ENCODE measurements around the gene SLBP.

Gene SLBP

GRCh38 chr4:1670279-1670678 lies 41.8 kb downstream of the SLBP start:
- DNase-seq, result no peak

DNA sequence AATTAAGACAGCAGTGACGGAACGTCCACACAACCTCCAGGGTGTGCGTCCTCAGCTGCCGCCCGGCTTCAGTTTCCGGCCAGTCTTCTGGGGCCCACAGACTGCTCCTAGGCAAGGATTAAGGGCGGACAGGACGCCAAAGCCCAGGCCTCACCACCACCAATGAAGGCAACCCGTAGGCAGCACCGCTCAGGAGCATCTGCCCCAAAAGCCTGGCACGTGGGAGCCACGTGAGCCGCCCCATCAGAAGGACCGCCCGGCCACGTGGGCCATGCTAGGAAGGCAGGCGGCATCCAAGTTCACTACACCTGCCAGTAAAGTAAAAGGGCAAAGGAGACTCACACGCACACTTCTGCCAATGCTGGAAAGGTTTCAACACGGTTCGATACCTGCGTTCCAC lies 42.3 kb downstream of the SLBP start:
- no peak for DNase-seq

DNA sequence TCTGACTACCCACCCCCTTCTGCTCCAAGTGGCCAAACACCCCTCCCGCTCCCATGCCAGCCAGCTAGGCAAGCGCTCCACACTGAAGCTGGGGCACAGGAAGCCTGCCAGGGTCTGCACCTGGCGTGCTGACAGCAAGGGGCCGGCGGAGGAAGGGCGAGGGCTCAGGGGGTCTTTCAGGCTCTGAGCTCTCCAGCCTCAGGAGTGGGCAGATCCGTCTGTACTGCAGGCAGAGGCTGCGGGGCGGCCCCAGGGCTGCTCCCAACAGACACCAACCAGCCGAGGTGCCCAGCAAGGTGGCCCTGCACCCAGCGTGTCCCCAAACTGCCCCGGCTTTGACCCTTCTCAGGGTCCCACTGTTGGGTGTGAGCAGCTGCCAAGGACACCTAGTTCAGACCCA lies 42.8 kb downstream of the SLBP start:
- no peak for DNase-seq

- DNase-seq, result no peak
Measured at GRCh38 chr4:1668488-1668840, 43.7 kb downstream of the SLBP start.

DNA sequence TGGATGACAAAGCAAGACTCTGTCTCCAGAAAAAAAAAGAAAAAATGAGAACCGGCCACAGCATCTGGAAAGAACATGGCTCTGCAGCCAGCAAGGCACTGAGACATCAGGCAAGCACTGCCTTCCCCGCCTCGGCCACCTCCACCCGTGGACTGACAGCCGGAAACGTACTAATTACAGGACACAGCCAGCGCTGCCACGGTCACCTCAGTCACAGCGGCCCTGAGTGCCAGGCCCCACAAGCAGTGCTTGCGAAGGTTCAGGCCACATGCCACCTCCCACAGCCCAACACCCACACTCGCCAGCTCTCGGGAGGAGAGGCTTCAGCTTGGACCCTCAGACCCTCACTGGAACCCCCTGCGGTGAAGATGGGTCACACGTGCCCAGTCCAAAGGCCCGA lies 44.8 kb downstream of the SLBP start:
- no peak for DNase-seq

- no peak for DNase-seq
Measured at GRCh38 chr4:1666391-1666790, 45.7 kb downstream of the SLBP start.

GRCh38 chr4:1664141-1664540 lies 48.0 kb downstream of the SLBP start:
- no peak for DNase-seq

- DNase-seq, result no peak
Measured at GRCh38 chr4:1663549-1663948, 48.6 kb downstream of the SLBP start.

- no peak for DNase-seq
Measured at GRCh38 chr4:1661695-1662094, 50.4 kb downstream of the SLBP start.

DNA sequence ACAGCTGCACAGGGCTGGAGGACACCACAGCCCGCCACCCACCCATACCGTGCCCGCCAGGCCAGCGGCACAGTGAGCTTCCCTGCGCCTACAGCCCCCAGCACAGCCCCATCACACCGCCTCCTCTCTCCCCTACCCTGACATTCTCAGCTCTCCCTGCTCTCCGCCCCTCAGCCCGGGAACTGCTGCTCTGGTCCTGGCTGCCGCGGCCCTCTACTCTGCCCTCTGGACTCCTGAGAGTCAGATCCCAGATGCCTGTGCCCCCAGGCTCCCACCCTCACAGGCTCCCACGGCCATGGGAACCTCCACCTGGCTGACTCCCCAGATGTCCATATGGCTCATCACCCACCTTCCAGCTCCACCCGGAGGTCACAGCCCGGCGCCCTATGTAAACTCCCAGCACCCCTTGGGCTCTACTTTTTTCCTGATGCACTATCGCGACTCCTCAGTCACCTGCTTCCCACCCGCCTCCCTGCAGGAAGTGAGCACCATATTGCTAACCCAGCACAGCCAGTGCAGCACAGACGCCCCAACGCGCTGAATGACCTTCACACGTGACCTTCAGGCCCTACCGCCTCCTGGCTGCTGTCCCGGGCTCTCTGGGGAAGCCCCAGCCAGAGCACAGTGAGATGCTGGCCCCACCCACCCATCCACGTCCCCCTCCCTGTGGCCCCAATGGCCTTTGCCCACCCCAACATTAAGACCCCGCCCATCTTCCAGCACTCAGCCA lies 51.0 kb downstream of the SLBP start:
- DNase-seq, result no peak

DNA sequence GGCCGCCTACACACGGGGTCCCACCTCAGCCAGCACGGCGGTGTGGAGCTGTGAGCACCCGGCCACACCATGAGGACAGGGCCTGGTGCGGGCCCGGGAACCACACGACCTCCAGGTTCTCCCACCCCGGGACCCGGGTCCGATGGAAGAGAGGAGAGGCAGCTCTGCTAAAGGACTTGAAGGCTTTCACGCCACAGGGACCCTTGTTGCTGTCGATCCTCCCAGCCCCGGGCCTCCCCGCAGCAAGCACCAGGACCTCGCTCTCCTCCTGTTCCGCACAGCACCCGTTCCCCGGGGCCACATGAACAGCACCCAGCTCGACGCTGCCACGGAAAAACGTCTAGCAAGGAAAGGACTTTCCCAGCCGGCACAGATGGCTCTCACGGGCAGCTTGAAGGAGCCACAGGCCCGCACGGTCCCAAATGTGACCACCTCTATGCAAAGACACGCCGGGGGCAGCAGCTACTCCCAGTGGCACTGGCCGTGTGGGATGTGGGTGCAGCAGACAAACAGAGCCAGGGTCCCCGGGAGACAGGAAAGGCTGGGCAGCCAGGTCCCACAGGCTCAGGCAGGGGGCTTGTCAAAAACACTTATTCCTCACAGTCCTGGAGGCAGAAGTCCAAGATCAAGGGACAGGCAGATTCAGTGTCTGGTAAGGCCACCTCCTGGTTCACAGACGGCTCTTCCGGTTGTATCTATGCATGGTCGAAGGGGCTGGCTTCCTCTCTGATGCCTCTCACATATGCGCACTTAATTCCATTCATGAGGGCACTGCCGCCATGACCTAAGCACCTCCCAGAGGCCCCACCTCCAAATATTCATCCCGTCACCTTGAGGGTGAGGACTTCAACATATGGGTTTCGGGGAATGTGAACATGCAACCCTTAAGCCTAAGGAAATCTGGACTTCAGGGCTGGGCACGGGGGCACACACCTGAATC lies 52.7 kb downstream of the SLBP start:
- DNase-seq, result no peak

DNA sequence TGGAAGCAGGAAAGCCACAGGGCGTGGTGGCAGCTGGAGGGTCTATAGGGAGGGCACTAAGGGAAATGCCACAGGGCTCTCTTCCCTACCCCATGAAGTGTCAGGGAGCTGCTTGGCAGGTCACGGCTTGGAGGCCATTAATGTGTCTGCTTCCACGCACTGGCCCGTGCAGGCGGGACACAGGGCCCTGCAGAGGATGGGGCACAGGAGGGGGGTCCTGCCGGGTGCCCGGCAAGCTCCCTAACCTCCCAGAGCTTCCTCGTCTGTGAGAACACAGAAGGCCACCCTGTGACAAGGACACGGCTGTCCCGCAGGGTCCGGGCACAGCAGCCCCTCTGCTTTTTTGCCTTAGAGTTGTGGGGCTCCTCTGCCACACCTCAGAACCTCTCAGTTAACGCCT lies 53.5 kb downstream of the SLBP start:
- DNase-seq, result no peak

DNA sequence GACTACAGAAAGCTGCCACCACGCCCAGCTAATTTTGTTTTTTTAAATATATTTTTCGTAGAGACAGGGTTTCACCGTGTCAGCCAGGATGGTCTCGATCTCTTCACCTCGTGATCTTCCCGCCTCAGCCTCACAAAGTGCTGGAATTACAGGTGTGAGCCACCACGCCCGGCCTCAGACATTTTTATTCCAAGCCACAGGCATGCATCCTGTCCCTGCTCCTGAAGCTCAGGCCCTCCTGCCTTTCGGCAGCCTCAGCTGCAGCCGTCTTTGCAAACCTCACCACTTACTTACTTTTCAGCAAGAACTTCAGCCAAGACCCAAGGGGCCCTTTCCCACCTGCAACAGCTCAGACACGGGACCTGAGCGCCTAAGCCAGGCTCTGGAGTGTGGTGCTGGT lies 54.0 kb downstream of the SLBP start:
- DNase-seq, result no peak

- no peak for DNase-seq
Measured at GRCh38 chr4:1656986-1657385, 55.1 kb downstream of the SLBP start.

DNA sequence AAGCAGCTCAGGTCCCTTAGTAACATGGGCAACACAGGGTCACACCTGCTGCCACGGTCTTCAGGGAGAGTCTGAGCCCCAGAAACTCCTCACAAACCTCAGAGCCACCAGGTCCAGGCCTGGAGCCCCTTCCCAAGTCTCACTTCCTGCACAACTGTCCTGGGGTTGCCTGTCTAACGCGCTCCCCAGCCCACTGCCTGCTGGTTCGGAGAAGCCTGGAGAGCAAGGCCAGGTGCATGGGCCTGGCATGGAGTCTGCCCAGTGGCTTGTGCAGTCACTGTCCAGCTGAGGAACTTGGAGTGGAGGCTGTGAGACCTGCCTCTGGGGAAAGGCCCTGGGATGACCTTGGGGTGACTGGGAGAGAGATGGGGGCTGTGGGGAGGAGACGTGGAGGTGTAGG lies 56.0 kb downstream of the SLBP start:
- no peak for DNase-seq

GRCh38 chr4:1655676-1656075 lies 56.4 kb downstream of the SLBP start:
- no peak for DNase-seq

- DNase-seq, result no peak
Measured at GRCh38 chr4:1655081-1655480, 57.0 kb downstream of the SLBP start.

- DNase-seq, result no peak
Measured at GRCh38 chr4:1654216-1654955, 57.7 kb downstream of the SLBP start.

DNA sequence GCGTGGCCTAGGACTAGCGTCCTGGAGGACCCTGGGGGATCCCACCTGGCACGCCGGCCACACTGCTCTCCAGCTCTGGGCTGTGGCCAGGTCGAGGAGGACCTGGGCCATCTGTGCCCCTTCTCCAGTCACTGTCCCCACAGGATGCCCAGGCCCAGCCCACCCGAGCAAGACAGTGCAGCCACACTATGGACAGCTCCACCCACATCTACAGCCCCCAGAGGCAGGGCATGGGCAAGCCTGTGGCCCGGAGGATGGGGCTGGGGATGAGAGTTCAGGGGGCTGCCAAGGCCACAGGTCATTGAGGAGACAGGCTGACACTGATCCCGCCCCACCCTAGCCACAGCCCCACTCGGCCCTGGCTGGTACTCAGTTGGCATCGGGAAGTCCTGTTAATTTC lies 58.3 kb downstream of the SLBP start:
- no peak for DNase-seq

DNA sequence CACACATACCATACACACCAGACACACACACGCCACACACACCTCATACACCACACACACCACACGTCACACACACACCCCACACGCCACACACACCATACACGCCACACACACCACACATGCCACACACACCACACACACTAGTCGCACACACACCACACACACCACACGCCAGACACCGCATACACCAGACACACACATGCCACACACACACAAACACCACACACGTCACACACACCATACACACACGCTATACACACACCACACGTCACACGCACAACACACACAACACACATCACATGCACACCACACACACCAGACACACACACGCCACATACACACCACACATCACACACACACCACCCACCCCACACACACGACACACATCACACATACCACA lies 60.0 kb downstream of the SLBP start:
- no peak for DNase-seq

GRCh38 chr4:1651609-1652008 lies 60.5 kb downstream of the SLBP start:
- DNase-seq, result no peak

DNA sequence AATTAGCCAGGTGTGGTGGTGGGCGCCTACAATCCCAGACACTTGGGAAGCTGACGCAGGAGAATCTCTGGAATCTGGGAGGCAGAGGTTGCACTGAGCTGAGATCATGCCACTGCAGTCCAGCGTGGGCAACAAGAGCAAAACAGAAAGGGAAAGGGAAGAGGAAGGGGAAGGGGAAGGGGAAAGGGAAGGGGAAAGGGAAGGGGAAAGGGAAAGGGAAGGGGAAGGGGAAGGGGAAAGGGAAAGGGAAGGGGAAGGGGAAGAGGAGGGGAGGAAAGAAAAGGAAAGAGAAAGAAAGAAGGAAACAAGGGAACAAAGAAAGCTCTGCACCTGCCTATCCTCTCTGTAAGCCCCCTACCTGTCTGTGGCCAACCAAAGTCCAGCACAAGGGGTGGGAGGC lies 63.2 kb downstream of the SLBP start:
- no peak for DNase-seq

DNA sequence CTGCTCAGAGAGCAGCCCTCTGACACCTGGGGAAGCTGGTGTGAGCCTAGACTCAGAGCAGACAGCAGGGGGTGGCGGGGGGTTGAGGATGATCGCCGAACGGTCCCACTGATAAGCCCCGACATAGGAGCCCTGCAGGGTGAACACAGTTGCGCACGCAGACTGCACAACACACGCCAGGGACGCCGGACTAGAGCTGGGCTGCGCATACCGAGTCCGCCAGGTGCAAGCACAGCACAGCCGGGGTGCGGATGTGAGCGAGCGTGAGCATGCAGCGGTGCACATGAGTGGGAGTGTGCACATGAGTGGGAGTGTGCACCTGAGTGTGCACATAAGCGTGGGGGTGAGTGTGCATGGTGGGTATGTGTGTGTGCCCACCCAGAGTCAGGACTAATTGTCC lies 64.7 kb downstream of the SLBP start:
- no peak for DNase-seq

- DNase-seq, result no peak
Measured at GRCh38 chr4:1646690-1647089, 65.4 kb downstream of the SLBP start.
